HL-60 (cell line): Measurements from ENCODE around the gene NRXN3.

Source experiments
- GABPA ChIP-seq: IDR thresholded peaks from 2 replicates; pipeline ENCODE4 v1.6.1; 2012; ENCODE audit warnings: low read depth
- POLR2AphosphoS5 ChIP-seq: IDR thresholded peaks from 2 replicates; pipeline ENCODE4 v1.6.1; 2012; ENCODE audit warnings: low read depth
- TF ChIP-seq, protein P1 (sequence below): IDR thresholded peaks from one replicate; pipeline ENCODE4 v1.5.1; 2011; ENCODE audit warnings: low read length, control low read depth, inconsistent platforms; ENCODE audit not compliant: insufficient read depth

DNA sequence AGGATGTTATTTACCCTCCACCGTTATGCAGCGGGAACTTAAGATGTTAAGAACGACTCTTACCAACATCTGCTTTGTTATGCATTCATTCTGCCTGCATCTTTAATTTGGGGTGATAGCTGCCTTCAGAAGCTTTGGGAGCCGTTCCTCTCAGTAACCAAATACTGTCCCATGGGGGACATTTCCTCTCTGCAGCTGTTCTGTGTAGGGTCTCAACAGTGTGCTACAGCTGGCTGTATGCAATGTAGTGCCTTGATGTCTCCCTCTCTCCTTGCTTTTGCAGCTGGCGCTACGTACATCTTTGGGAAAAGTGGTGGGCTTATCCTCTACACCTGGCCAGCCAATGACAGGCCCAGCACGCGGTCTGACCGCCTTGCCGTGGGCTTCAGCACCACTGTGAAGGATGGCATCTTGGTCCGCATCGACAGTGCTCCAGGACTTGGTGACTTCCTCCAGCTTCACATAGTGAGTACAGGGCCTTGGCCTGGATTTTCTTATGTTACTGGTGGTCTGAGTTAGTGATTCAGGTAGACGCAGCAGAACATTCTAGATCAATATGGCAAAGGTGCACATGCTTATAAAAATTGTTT is 1296.9 kb downstream of the NRXN3 start:
- TF ChIP-seq, protein P1, sequence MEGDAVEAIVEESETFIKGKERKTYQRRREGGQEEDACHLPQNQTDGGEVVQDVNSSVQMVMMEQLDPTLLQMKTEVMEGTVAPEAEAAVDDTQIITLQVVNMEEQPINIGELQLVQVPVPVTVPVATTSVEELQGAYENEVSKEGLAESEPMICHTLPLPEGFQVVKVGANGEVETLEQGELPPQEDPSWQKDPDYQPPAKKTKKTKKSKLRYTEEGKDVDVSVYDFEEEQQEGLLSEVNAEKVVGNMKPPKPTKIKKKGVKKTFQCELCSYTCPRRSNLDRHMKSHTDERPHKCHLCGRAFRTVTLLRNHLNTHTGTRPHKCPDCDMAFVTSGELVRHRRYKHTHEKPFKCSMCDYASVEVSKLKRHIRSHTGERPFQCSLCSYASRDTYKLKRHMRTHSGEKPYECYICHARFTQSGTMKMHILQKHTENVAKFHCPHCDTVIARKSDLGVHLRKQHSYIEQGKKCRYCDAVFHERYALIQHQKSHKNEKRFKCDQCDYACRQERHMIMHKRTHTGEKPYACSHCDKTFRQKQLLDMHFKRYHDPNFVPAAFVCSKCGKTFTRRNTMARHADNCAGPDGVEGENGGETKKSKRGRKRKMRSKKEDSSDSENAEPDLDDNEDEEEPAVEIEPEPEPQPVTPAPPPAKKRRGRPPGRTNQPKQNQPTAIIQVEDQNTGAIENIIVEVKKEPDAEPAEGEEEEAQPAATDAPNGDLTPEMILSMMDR = no peak
- TF ChIP-seq POLR2AphosphoS5 (no peak), GABPA (no peak)
